ENCODE results near the gene HIVEP3. TPM values are rescaled to one million over a fixed set of nuclear protein-coding genes. Genes with fewer than 3 reads are reported as not detected.

HIVEP3 gene
- total RNA-seq, 4 donors from 2014 or later: 4.2 to 6.5 (median 4.7) TPM

GRCh38 chr1:41576206-41576605, 342.5 kb downstream of the HIVEP3 start:
- H3K4me3 ChIP-seq: no peak overlapping the region
- no peak overlapping the region for H3K27ac ChIP-seq
- no peaks in the 10 kb centered on the region for H3K36me3 ChIP-seq
- TF ChIP-seq, protein P1, sequence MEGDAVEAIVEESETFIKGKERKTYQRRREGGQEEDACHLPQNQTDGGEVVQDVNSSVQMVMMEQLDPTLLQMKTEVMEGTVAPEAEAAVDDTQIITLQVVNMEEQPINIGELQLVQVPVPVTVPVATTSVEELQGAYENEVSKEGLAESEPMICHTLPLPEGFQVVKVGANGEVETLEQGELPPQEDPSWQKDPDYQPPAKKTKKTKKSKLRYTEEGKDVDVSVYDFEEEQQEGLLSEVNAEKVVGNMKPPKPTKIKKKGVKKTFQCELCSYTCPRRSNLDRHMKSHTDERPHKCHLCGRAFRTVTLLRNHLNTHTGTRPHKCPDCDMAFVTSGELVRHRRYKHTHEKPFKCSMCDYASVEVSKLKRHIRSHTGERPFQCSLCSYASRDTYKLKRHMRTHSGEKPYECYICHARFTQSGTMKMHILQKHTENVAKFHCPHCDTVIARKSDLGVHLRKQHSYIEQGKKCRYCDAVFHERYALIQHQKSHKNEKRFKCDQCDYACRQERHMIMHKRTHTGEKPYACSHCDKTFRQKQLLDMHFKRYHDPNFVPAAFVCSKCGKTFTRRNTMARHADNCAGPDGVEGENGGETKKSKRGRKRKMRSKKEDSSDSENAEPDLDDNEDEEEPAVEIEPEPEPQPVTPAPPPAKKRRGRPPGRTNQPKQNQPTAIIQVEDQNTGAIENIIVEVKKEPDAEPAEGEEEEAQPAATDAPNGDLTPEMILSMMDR (IDR thresholded peaks at IDR 0.05): no peak
- TF ChIP-seq POLR2A (IDR thresholded peaks at IDR 0.05): no peak
- no peak for TF ChIP-seq EP300 (IDR thresholded peaks at IDR 0.05)
- DNase-seq (ENCODE audit: low spot score in 2 of 2): no peak
- peaks cover 0 to 9% (median 3%) of the 10 kb centered on the region in 4 donors for H3K4me1 ChIP-seq
- WGBS, 2 donors: 57 to 73% methylated on average over 3 of the region's 3 CpGs
- no peaks in the 10 kb centered on the region for H3K27me3 ChIP-seq
- no peaks in the 10 kb centered on the region for H3K9me3 ChIP-seq

GRCh38 chr1:41574842-41575241, 343.9 kb downstream of the HIVEP3 start:
- no peaks in the 10 kb centered on the region for H3K9me3 ChIP-seq
- H3K4me1 ChIP-seq: peaks cover 0 to 9% (median 3%) of the 10 kb centered on the region in 4 donors
- H3K36me3 ChIP-seq: no peaks in the 10 kb centered on the region
- H3K27me3 ChIP-seq: no peaks in the 10 kb centered on the region
- H3K27ac ChIP-seq: no peak overlapping the region
- TF ChIP-seq EP300 (IDR thresholded peaks at IDR 0.05) (no peak), POLR2A (IDR thresholded peaks at IDR 0.05) (no peak)
- TF ChIP-seq, protein P1 (IDR thresholded peaks at IDR 0.05): no peak
- 60 to 72% methylated on average over 5 of the region's 5 CpGs for WGBS, 2 donors
- H3K4me3 ChIP-seq: no peak overlapping the region
- DNase-seq (ENCODE audit: low spot score in 2 of 2): no peak

DNA sequence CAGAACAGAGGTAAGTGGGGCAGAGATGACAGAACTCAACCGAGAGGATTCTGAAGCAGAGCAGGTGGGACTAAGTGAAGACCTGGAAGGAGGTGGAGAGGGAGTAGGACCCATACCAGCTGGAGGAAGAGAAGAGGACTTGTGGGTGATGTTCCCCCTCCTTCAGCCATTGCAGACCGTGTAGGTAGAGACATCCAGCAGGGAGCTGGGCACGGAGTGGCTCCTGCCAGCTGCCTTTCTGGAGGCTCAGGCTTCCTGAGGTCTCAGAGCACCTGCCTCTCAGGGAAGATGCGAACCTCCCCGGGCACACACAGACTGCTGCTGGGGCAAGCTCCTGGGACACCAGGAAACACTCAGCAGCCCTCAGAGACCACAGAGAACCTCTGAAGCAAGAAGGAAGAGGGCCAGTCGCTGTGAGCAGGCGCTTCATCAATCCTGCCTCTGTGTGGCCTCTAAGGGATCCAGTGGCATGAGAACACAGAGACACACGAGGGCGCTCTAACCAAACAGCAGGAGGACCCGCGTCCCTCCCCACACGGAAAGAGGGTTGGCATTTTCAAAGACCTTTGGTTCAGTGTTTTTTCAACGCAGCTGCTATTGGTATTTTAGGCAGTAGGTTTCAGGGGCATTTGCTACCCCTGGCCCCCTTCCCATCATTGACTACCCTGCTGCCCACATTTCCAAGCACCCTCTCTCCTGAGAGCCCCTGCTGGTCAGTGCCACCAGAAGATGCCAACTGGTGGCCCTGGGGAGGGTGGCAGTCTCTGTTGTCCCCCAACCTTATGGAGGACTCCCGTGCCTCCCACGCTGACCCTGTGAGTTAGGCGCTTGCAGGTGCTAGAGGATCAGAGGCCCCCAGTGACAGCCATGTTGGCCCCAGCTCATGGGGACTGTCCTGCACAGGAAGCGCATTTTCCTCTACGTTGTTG, 344.7 kb downstream of the HIVEP3 start:
- no peaks in the 10 kb centered on the region for H3K27me3 ChIP-seq
- H3K4me1 ChIP-seq: peaks cover 0 to 9% (median 3%) of the 10 kb centered on the region in 4 donors
- no peaks in the 10 kb centered on the region for H3K36me3 ChIP-seq
- WGBS, 2 donors: 27 to 29% methylated on average over 17 to 18 of the region's 18 CpGs
- DNase-seq (ENCODE audit: low spot score in 2 of 2): peak; percentile 70 to 90
- TF ChIP-seq, protein P1 (IDR thresholded peaks at IDR 0.05): peak; percentile 82 to 90 (median 85)
- no peak for TF ChIP-seq POLR2A (IDR thresholded peaks at IDR 0.05)
- H3K4me3 ChIP-seq: no peak overlapping the region
- no peak overlapping the region for H3K27ac ChIP-seq
- no peaks in the 10 kb centered on the region for H3K9me3 ChIP-seq

DNA sequence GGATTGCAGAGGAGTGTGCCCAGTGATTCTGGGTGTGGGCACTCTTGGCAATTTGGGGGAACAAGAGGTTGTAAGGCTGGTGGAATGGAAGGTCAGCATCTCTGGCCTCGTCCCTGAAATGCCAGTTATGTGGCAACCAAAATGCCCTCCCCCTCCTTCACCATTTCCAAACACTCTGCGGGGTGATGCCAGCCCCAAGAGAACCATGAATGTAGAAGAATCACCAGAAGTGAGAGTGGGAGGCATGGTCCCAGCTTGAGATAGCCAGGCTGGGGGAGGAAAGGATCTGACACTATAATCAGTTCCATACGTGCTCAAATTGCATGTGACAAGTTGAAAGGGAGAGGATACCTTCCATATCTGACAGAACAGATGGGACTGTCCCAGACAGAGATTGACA, 345.5 kb downstream of the HIVEP3 start:
- H3K27me3 ChIP-seq: no peaks in the 10 kb centered on the region
- no peak overlapping the region for H3K4me3 ChIP-seq
- no peak overlapping the region for H3K27ac ChIP-seq
- H3K36me3 ChIP-seq: no peaks in the 10 kb centered on the region
- TF ChIP-seq, protein P1 (IDR thresholded peaks at IDR 0.05): no peak
- TF ChIP-seq POLR2A (IDR thresholded peaks at IDR 0.05) (no peak), EP300 (IDR thresholded peaks at IDR 0.05) (no peak)
- H3K4me1 ChIP-seq: peaks cover 0 to 9% (median 3%) of the 10 kb centered on the region in 4 donors
- no peaks in the 10 kb centered on the region for H3K9me3 ChIP-seq
- 64 to 75% methylated on average over 3 of the region's 3 CpGs for WGBS, 2 donors
- no peak for DNase-seq (ENCODE audit: low spot score in 2 of 2)

DNA sequence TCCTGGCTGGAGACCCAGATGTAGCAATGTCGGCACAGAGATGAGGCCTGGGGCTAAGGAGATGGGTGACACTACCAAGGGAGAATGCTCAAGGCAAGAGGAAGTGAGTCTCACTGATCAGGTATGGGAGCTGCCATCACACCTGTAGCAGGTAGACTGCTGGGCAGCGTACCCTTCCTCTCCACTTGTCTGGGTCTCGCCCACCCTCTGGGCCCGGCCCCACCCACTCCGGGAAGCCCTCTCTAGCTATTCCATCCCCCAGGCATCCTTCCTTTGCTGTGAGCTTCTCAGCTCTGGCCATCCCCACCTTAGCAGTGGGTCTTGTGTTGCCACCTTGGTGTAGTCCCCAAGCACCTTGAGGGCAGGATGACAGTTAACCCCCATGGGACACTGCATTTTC, 346.5 kb downstream of the HIVEP3 start:
- Histone ChIP-seq H3K4me1 (peaks cover 0 to 9% (median 3%) of the 10 kb centered on the region in 4 donors), H3K36me3 (no peaks in the 10 kb centered on the region), H3K27ac (no peak overlapping the region), H3K9me3 (no peaks in the 10 kb centered on the region), H3K4me3 (no peak overlapping the region), H3K27me3 (no peaks in the 10 kb centered on the region)
- TF ChIP-seq, protein P1 (IDR thresholded peaks at IDR 0.05): no peak
- TF ChIP-seq EP300 (IDR thresholded peaks at IDR 0.05) (no peak), POLR2A (IDR thresholded peaks at IDR 0.05) (no peak)
- 93 to 96% methylated on average over 5 of the region's 5 CpGs for WGBS, 2 donors
- DNase-seq (ENCODE audit: low spot score in 2 of 2): no peak

Measured in tibial nerve (tissue), 4 donors.